Breast epithelium (tissue), 3 donors: ENCODE data around the gene PAAF1.

Experiments
- CTCF ChIP-seq, 3 donors: fragments of 450-650 bp; IDR thresholded peaks; one replicate each; pipeline ENCODE4 v1.5.1; 2016 to 2017; ENCODE audit warnings: antibody characterized with exemption in 3 of 3, mild to moderate bottlenecking in 3 of 3, moderate library complexity in 3 of 3
- POLR2A ChIP-seq: fragments of 450-650 bp; IDR thresholded peaks from one replicate; pipeline ENCODE4 v1.6.1; 2016; ENCODE audit warnings: antibody characterized with exemption, mild to moderate bottlenecking, moderate library complexity

GRCh38 chr11:73902303-73902702, 25.5 kb downstream of the PAAF1 start:
- TF ChIP-seq CTCF (IDR thresholded peaks at IDR 0.05), result no peak
- no peak for TF ChIP-seq POLR2A
